Neural cell (in vitro differentiated cells): ENCODE results near the gene VGF. TPM values are rescaled to one million over a fixed set of nuclear protein-coding genes. Genes with fewer than 3 reads are reported as not detected.

Source experiments
- H2AFZ ChIP-seq: fragments of 200-600, 300-800 bp; sonication (generic), shearing (Covaris generic); 2 replicates; pipeline ENCODE4 v1.6.0; 2014; ENCODE audit warnings: low read depth, mild to moderate bottlenecking, antibody characterized with exemption, low read length, moderate library complexity
- H3F3A ChIP-seq: fragments of 200-600 bp; shearing (Covaris generic); 2 replicates; pipeline ENCODE4 v1.6.1; 2016; ENCODE audit warnings: mild to moderate bottlenecking, moderate library complexity, mixed read lengths, antibody characterized with exemption, low read length; ENCODE audit not compliant: insufficient read depth, poor library complexity, severe bottlenecking
- H3K27ac ChIP-seq: fragments of 200-600, 300-800 bp; sonication (generic), shearing (Covaris generic); 2 replicates; pipeline ENCODE4 v1.5.1; 2014; ENCODE audit warnings: mild to moderate bottlenecking, low read length, moderate library complexity
- H3K27me3 ChIP-seq: fragments of 300-800, 200-600 bp; sonication (generic), shearing (Covaris generic); 2 replicates; pipeline ENCODE4 v1.6.0; 2014; ENCODE audit warnings: mild to moderate bottlenecking, low read depth, low read length, moderate library complexity; ENCODE audit not compliant: insufficient read depth
- H3K36me3 ChIP-seq: fragments of 300-800, 200-600 bp; sonication (generic), shearing (Covaris generic); 2 replicates; pipeline ENCODE4 v1.5.1; 2014; ENCODE audit warnings: mild to moderate bottlenecking, antibody characterized with exemption, low read length, moderate library complexity; ENCODE audit not compliant: insufficient read depth
- H3K4me2 ChIP-seq: fragments of 300-800, 200-600 bp; sonication (generic), shearing (Covaris generic); 2 replicates; pipeline ENCODE4 v1.6.0; 2014; ENCODE audit warnings: mild to moderate bottlenecking, low read length
- H3K4me3 ChIP-seq: fragments of 300-800, 200-600 bp; sonication (generic), shearing (Covaris generic); 2 replicates; pipeline ENCODE4 v1.5.1; 2014; ENCODE audit warnings: mild to moderate bottlenecking, low read length, moderate library complexity
- H3K79me2 ChIP-seq: fragments of 200-600 bp; shearing (Covaris generic); replicated peaks from 2 replicates; pipeline ENCODE4 v1.6.0; 2014; ENCODE audit warnings: mild to moderate bottlenecking, low read length, moderate library complexity; ENCODE audit not compliant: insufficient read depth
- H3K9ac ChIP-seq: fragments of 300-800, 200-600 bp; sonication (generic), shearing (Covaris generic); 2 replicates; pipeline ENCODE4 v1.6.1; 2016; ENCODE audit warnings: mild to moderate bottlenecking, low read length, mixed read lengths
- H3K9me2 ChIP-seq: fragments of 200-600 bp; shearing (Covaris generic); 2 replicates; pipeline ENCODE4 v1.6.1; 2016; ENCODE audit warnings: mild to moderate bottlenecking, low read length, mixed read lengths; ENCODE audit not compliant: insufficient read depth
- H3K9me3 ChIP-seq: fragments of 200-600, 300-800 bp; sonication (generic), shearing (Covaris generic); 2 replicates; pipeline ENCODE4 v1.6.1; 2016; ENCODE audit warnings: mild to moderate bottlenecking, mixed run types, low read length, moderate library complexity, mixed read lengths
- H4K20me1 ChIP-seq: fragments of 200-600 bp; shearing (Covaris generic); 2 replicates; pipeline ENCODE4 v1.6.1; 2016; ENCODE audit warnings: mild to moderate bottlenecking, mixed run types; ENCODE audit not compliant: insufficient read depth
- CTCF ChIP-seq: fragments of 450-650 bp; IDR thresholded peaks from 2 replicates; pipeline ENCODE4 v1.5.1; 2014; ENCODE audit warnings: antibody characterized with exemption, mild to moderate bottlenecking, moderate library complexity; ENCODE audit not compliant: poor library complexity, severe bottlenecking
- EP300 ChIP-seq: fragments of 450-650 bp; conservative IDR thresholded peaks from 2 replicates; pipeline ENCODE4 v1.6.1; 2014; ENCODE audit warnings: antibody characterized with exemption, mild to moderate bottlenecking, moderate library complexity; ENCODE audit not compliant: poor library complexity, severe bottlenecking
- EZH2 ChIP-seq: fragments of 200-600, 300-800 bp; shearing (Covaris generic), sonication (generic); IDR thresholded peaks from 2 replicates; pipeline ENCODE4 v1.6.1; 2014; ENCODE audit warnings: antibody characterized with exemption, low read length, borderline replicate concordance, mild to moderate bottlenecking; ENCODE audit not compliant: insufficient read depth, poor library complexity, severe bottlenecking
- MXI1 ChIP-seq: fragments of 450-650 bp; conservative IDR thresholded peaks from 2 replicates; pipeline ENCODE4 v1.6.1; 2014; ENCODE audit warnings: antibody characterized with exemption, mild to moderate bottlenecking; ENCODE audit not compliant: poor library complexity, severe bottlenecking
- POLR2AphosphoS5 ChIP-seq: IDR thresholded peaks from 2 replicates; pipeline ENCODE4 v1.6.1; 2012
- RAD21 ChIP-seq: fragments of 450-650 bp; conservative IDR thresholded peaks from 2 replicates; pipeline ENCODE4 v1.6.1; 2014; ENCODE audit warnings: antibody characterized with exemption, mild to moderate bottlenecking, moderate library complexity
- SMC3 ChIP-seq: fragments of 450-650 bp; conservative IDR thresholded peaks from 2 replicates; pipeline ENCODE4 v1.6.1; 2014; ENCODE audit warnings: antibody characterized with exemption, mild to moderate bottlenecking, moderate library complexity; ENCODE audit not compliant: poor library complexity
- TAF1 ChIP-seq: IDR thresholded peaks from 2 replicates; pipeline ENCODE4 v1.6.1; 2012; ENCODE audit warnings: low read depth
- polyA plus RNA-seq: library from polyadenylated mRNA; depleted of rRNA; stranded (reverse); fragments of >200 nt; gene quantifications from 2 replicates; pipeline ENCODE4 v1.2.3, GENCODE V29; 2014
- TF ChIP-seq, protein P1 (sequence below): IDR thresholded peaks from 2 replicates; pipeline ENCODE4 v1.6.1; 2012; ENCODE audit warnings: borderline replicate concordance

VGF gene
- polyA plus RNA-seq, 1 donor from 2014 or later = 39.3 TPM

DNA sequence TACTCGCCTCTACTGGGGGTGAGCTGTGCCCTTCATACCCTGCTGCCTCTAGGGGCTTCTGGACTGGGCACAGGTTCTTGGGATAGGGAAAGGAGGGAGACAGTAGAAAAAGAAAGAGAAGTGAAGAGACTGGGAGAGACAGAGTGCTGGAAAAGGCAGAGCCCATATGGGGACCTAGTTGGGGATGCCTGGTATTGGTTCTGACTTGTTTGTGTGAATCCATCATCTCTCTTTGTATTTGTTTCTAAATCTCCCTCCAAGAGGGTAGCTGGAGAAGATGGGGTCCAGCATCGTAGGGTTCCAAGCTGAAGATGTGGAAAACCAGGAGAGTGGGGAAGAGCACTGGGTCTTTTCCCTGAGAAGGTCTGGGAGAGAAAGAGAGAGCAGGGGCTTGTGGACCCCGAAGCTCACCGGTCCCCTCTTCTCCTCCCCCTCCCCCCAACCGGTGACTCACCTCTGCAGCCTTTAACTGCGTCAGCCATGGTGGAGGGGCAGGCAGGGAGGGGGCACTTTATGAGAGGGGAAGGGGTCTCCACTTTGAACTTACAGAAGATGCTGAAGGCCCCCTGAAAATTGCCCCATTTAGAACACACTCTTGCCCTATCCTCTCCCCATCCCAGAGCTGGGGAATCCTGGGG, 3.2 kb upstream of the VGF start:
- peak overlapping the region; percentile 93 for H3K27ac ChIP-seq
- H3K4me3 ChIP-seq = peak overlapping the region; percentile 94
- no peaks in the 10 kb centered on the region for H3K9me2 ChIP-seq
- no peaks in the 10 kb centered on the region for H3K9me3 ChIP-seq
- no peak overlapping the region for H3K4me2 ChIP-seq
- H3K36me3 ChIP-seq = no peaks in the 10 kb centered on the region
- no peaks in the 10 kb centered on the region for H3K79me2 ChIP-seq
- no peak overlapping the region for H2AFZ ChIP-seq
- H3F3A ChIP-seq = no peaks in the 10 kb centered on the region
- H3K27me3 ChIP-seq = peaks cover 69% of the 10 kb centered on the region
- no peak for TF ChIP-seq MXI1
- TF ChIP-seq SMC3 = no peak
- TF ChIP-seq TAF1 = no peak
- H3K9ac ChIP-seq = peak overlapping the region; percentile 93
- no peaks in the 10 kb centered on the region for H4K20me1 ChIP-seq

DNA sequence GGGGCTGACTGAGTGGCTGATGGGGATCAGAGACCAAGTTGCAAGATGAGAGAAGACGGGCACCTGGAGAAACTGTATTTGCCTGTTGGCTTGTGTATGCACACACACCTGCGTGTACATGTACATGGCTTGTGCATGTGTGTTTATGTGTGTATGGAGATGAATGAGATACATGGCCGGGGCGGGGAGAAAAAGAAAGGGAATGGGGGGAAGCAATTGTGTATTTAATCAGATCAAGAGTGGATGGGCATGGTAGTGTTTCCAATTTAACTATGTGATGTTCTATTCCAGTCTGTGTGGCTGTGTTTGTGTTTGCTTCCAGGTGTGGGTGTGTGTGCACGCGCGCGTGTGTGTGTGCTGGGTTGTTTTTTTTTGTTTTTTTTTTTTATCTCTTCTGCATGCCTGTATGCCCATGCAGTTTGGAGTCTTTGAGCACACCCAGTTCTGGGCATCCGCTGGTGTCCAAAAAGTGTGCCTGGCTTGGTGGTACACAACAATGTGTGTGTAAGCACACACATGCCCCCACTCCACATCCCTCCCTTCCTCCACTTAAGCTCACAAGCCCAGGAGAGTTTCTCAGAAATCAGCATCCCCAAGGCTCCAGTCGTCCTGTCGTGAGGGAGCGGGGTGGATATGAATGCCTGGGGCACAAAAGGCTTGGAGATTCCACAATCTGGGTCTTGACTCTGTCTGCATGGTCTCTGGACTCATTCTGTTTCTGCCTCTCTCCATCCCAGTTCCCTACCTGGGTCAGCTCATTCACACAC, 2.5 kb upstream of the VGF start:
- H3K9ac ChIP-seq = peak overlapping the region; percentile 93
- H3K9me2 ChIP-seq = no peaks in the 10 kb centered on the region
- peak overlapping the region; percentile 98 for H3K4me2 ChIP-seq
- peak overlapping the region; percentile 94 for H3K4me3 ChIP-seq
- TF ChIP-seq EZH2 = no peak
- TF ChIP-seq MXI1 = peak; percentile 13
- TF ChIP-seq POLR2AphosphoS5 = peak; percentile 7
- TF ChIP-seq, protein P1, sequence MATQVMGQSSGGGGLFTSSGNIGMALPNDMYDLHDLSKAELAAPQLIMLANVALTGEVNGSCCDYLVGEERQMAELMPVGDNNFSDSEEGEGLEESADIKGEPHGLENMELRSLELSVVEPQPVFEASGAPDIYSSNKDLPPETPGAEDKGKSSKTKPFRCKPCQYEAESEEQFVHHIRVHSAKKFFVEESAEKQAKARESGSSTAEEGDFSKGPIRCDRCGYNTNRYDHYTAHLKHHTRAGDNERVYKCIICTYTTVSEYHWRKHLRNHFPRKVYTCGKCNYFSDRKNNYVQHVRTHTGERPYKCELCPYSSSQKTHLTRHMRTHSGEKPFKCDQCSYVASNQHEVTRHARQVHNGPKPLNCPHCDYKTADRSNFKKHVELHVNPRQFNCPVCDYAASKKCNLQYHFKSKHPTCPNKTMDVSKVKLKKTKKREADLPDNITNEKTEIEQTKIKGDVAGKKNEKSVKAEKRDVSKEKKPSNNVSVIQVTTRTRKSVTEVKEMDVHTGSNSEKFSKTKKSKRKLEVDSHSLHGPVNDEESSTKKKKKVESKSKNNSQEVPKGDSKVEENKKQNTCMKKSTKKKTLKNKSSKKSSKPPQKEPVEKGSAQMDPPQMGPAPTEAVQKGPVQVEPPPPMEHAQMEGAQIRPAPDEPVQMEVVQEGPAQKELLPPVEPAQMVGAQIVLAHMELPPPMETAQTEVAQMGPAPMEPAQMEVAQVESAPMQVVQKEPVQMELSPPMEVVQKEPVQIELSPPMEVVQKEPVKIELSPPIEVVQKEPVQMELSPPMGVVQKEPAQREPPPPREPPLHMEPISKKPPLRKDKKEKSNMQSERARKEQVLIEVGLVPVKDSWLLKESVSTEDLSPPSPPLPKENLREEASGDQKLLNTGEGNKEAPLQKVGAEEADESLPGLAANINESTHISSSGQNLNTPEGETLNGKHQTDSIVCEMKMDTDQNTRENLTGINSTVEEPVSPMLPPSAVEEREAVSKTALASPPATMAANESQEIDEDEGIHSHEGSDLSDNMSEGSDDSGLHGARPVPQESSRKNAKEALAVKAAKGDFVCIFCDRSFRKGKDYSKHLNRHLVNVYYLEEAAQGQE = no peak
- no peak for TF ChIP-seq CTCF
- no peak for TF ChIP-seq RAD21
- no peak for TF ChIP-seq EP300
- TF ChIP-seq TAF1 = no peak
- TF ChIP-seq SMC3 = no peak
- H2AFZ ChIP-seq = no peak overlapping the region
- no peaks in the 10 kb centered on the region for H3K79me2 ChIP-seq
- H3K36me3 ChIP-seq = no peaks in the 10 kb centered on the region
- H3K27me3 ChIP-seq = peaks cover 62% of the 10 kb centered on the region
- H3K27ac ChIP-seq = peak overlapping the region; percentile 93
- H4K20me1 ChIP-seq = no peaks in the 10 kb centered on the region
- no peaks in the 10 kb centered on the region for H3K9me3 ChIP-seq
- no peaks in the 10 kb centered on the region for H3F3A ChIP-seq
